Smooth muscle cell (in vitro differentiated cells): Measurements from ENCODE around the gene KLK10. TPM values are rescaled to one million over a fixed set of nuclear protein-coding genes. Genes with fewer than 3 reads are reported as not detected.

Source experiments
- DNase-seq: peaks from one replicate; lab custom pipeline; 2025; ENCODE audit not compliant: unreplicated experiment; lab: John Stamatoyannopoulos, UW
- H2AFZ ChIP-seq: fragments of 200-600 bp; sonication (generic); 2 replicates; pipeline ENCODE4 v1.6.0; 2016; ENCODE audit warnings: antibody characterized with exemption, low read depth, mild to moderate bottlenecking
- H3F3A ChIP-seq: fragments of 200-600 bp; sonication (generic); 2 replicates; pipeline ENCODE4 v1.6.0; 2017; ENCODE audit warnings: antibody characterized with exemption, low read depth
- H3K27ac ChIP-seq: fragments of 200-600 bp; sonication (generic); 2 replicates; pipeline ENCODE4 v1.5.1; 2016; ENCODE audit warnings: low read depth, mild to moderate bottlenecking
- H3K27me3 ChIP-seq: fragments of 200-600 bp; sonication (generic); 2 replicates; pipeline ENCODE4 v1.6.1; 2016; ENCODE audit warnings: low read depth, mild to moderate bottlenecking
- H3K36me3 ChIP-seq: fragments of 200-600 bp; sonication (generic); 2 replicates; pipeline ENCODE4 v1.5.1; 2016; ENCODE audit warnings: low read depth
- H3K4me1 ChIP-seq: fragments of 200-600 bp; sonication (generic); 2 replicates; pipeline ENCODE4 v1.5.1; 2016; ENCODE audit warnings: low read depth
- H3K4me2 ChIP-seq: fragments of 200-600 bp; sonication (generic); 2 replicates; pipeline ENCODE4 v1.6.0; 2016; ENCODE audit warnings: mild to moderate bottlenecking
- H3K4me3 ChIP-seq: fragments of 200-600 bp; sonication (generic); 2 replicates; pipeline ENCODE4 v1.5.1; 2016; ENCODE audit warnings: mild to moderate bottlenecking
- H3K79me2 ChIP-seq: fragments of 200-600 bp; sonication (generic); 2 replicates; pipeline ENCODE4 v1.6.0; 2016; ENCODE audit warnings: low read depth, mild to moderate bottlenecking
- H3K9ac ChIP-seq: fragments of 200-600 bp; sonication (generic); 2 replicates; pipeline ENCODE4 v1.6.0; 2016; ENCODE audit warnings: low read depth
- H3K9me3 ChIP-seq: fragments of 200-600 bp; sonication (generic); replicated peaks from 2 replicates; pipeline ENCODE4 v1.5.1; 2016; ENCODE audit warnings: low read depth
- H4K20me1 ChIP-seq: fragments of 200-600 bp; sonication (generic); 2 replicates; pipeline ENCODE4 v1.6.0; 2016; ENCODE audit warnings: low read depth
- CTCF ChIP-seq: fragments of 200-600 bp; sonication (generic); IDR thresholded peaks from 2 replicates; pipeline ENCODE4 v1.5.1; 2017; ENCODE audit warnings: borderline replicate concordance, mild to moderate bottlenecking, antibody characterized with exemption; ENCODE audit not compliant: insufficient read depth, poor library complexity, severe bottlenecking
- WGBS: methylation state at CpG from one replicate; pipeline ENCODE4 v1.1.7; 2016; ENCODE audit warnings: low lambda C conversion rate; 5-methylcytosine and 5-hydroxymethylcytosine counted together
- polyA plus RNA-seq: library from polyadenylated mRNA; unstranded; fragments of >200 nt; fragmentation: Nextera tagmentation; extraction: Ambion mirVana; gene quantifications from 2 replicates; pipeline ENCODE4 v1.2.1, GENCODE V29; 2016
- total RNA-seq: library from RNA; depleted of rRNA; stranded (reverse); fragments of >200 nt; gene quantifications from 2 replicates; pipeline ENCODE4 v1.2.3, GENCODE V29; 2014

The KLK10 gene
- total and polyA plus RNA-seq, 2 experiments from 2014 or later, result 3.6 to 8.5 TPM

GRCh38 chr19:51000981-51001380 is 18.5 kb downstream of the KLK10 start:
- no peak for DNase-seq
- TF ChIP-seq CTCF, result no peak
- Histone ChIP-seq H3F3A (no peaks in the 10 kb centered on the region), H3K27ac (no peak overlapping the region), H3K36me3 (no peaks in the 10 kb centered on the region), H3K4me1 (peaks cover 5% of the 10 kb centered on the region), H3K4me2 (no peak overlapping the region), H3K9me3 (no peaks in the 10 kb centered on the region), H3K4me3 (no peak overlapping the region), H3K79me2 (no peaks in the 10 kb centered on the region), H3K9ac (no peak overlapping the region), H2AFZ (no peak overlapping the region), H3K27me3 (peaks cover 10% of the 10 kb centered on the region), H4K20me1 (no peaks in the 10 kb centered on the region)
- 36% methylated on average over 16 of the region's 16 CpGs for WGBS

GRCh38 chr19:51000426-51000825 is 19.1 kb downstream of the KLK10 start:
- 95% methylated on average over 10 of the region's 10 CpGs for WGBS
- Histone ChIP-seq H3K9me3 (no peaks in the 10 kb centered on the region), H3K9ac (no peak overlapping the region), H3K27me3 (peaks cover 9% of the 10 kb centered on the region), H3K4me1 (peaks cover 5% of the 10 kb centered on the region), H3F3A (no peaks in the 10 kb centered on the region), H3K4me3 (no peak overlapping the region), H4K20me1 (no peaks in the 10 kb centered on the region), H3K4me2 (no peak overlapping the region), H3K79me2 (no peaks in the 10 kb centered on the region), H3K36me3 (no peaks in the 10 kb centered on the region), H3K27ac (no peak overlapping the region), H2AFZ (no peak overlapping the region)
- DNase-seq, result no peak
- no peak for TF ChIP-seq CTCF

- no peak for DNase-seq
- H3K4me2 ChIP-seq, result no peak overlapping the region
- no peaks in the 10 kb centered on the region for H3F3A ChIP-seq
- no peak overlapping the region for H3K9ac ChIP-seq
- peaks cover 5% of the 10 kb centered on the region for H3K4me1 ChIP-seq
- no peak overlapping the region for H2AFZ ChIP-seq
- no peaks in the 10 kb centered on the region for H3K9me3 ChIP-seq
- no peak overlapping the region for H3K4me3 ChIP-seq
- no peaks in the 10 kb centered on the region for H3K79me2 ChIP-seq
- H3K27ac ChIP-seq, result no peak overlapping the region
- H3K36me3 ChIP-seq, result no peaks in the 10 kb centered on the region
- H4K20me1 ChIP-seq, result no peaks in the 10 kb centered on the region
- TF ChIP-seq CTCF, result no peak
- 77% methylated on average over 4 of the region's 4 CpGs for WGBS
- H3K27me3 ChIP-seq, result peaks cover 3% of the 10 kb centered on the region
Measured at GRCh38 chr19:50998686-50999085, 20.8 kb downstream of the KLK10 start.

GRCh38 chr19:50998061-50998460 is 21.4 kb downstream of the KLK10 start:
- Histone ChIP-seq H3K9me3 (no peaks in the 10 kb centered on the region), H3K4me2 (no peak overlapping the region), H3K36me3 (no peaks in the 10 kb centered on the region), H3K27me3 (peaks cover 3% of the 10 kb centered on the region), H3K9ac (no peak overlapping the region), H3K79me2 (no peaks in the 10 kb centered on the region), H4K20me1 (no peaks in the 10 kb centered on the region), H3F3A (no peaks in the 10 kb centered on the region), H2AFZ (no peak overlapping the region), H3K27ac (no peak overlapping the region), H3K4me1 (peaks cover 5% of the 10 kb centered on the region), H3K4me3 (no peak overlapping the region)
- no peak for TF ChIP-seq CTCF
- 84% methylated on average over 5 of the region's 5 CpGs for WGBS
- no peak for DNase-seq
